GM12892 (cell line): Measurements from ENCODE around the gene NOC3L.

ENCODE experiments used
- POLR2A ChIP-seq: IDR thresholded peaks from 2 replicates; pipeline ENCODE4 v1.6.1; 2011; ENCODE audit warnings: low read depth, low read length, control low read depth
- POLR2AphosphoS5 ChIP-seq: IDR thresholded peaks from 2 replicates; pipeline ENCODE4 v1.6.1; 2011; ENCODE audit warnings: low read depth, low read length, control low read depth
- TAF1 ChIP-seq: IDR thresholded peaks from 2 replicates; pipeline ENCODE4 v1.6.1; 2011; ENCODE audit warnings: low read depth, mild to moderate bottlenecking, control low read depth, low read length, borderline replicate concordance

DNA sequence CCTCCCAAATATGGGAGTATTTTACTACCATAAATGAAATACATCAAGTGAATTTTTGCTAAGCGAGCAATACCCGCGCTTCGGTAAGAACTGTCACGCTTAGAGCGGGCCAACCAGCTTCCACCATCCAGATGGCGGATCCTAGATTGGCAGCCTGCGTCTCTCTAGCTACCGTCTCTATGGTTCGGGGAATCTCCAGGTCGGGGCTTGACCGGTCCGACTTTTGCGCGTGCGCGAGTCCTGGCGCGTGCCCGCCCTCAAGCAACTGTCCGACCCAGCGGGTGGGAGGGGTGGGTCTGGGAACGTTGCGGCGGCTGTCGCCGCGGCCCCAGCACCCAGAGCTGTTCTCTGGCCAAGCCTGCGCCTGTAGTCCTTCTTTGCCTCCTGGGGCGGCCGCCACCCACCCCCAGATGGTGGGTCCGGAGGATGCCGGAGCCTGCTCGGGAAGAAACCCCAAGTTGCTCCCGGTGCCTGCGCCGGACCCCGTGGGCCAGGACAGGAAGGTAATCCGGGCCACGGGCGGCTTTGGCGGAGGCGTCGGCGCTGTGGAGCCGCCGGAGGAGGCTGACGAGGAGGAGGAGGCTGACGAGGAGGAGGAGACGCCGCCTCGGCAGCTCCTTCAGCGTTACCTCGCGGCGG lies 39.6 kb upstream of the NOC3L start, which contains the start of gene TBC1D12:
- TF ChIP-seq POLR2A, result peak; percentile 64; the same call in 1 of the 2 replicates
- TF ChIP-seq POLR2AphosphoS5, result peak; percentile 21; the same call in 1 of the 2 replicates
- no peak; the same call in 1 of the 2 replicates for TF ChIP-seq TAF1
